ENCODE measurements around the gene JAK2. TPM values are rescaled to one million over a fixed set of nuclear protein-coding genes. Genes with fewer than 3 reads are reported as not detected.

The JAK2 gene
- total RNA-seq, 1 experiment from 2014 or later, result 10.5 TPM

DNA sequence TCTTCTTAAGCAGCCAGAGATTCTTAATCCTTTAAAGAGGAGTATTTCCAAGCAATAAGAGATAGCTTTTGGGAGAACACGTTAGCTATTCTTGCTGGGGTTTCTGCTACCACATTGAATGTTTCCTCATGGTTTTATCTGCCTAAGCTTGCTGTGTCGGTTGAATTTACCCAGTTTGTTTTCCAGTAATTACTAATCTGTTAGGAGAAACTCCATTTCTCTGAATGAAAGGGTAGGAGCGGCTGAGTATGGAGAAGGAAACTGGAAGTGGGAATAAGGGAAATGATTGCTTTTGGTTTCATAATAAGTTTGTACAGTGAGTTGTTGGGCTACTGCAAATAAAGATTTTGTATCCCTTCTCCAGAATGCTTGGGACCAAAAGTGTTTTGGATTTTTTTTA lies 1.2 kb downstream of the JAK2 start:
- Histone ChIP-seq H3K4me1 (ENCODE audit: insufficient read depth, low read length, poor library complexity, severe bottlenecking) (peaks cover 23% of the 10 kb centered on the region), H3K9me3 (ENCODE audit: low read depth, low read length, poor library complexity, severe bottlenecking) (no peaks in the 10 kb centered on the region), H3K4me3 (ENCODE audit: low read depth, low read length, poor library complexity, severe bottlenecking) (peak overlapping the region; percentile 78), H3K36me3 (ENCODE audit: insufficient read depth, low read length, poor library complexity, severe bottlenecking) (no peaks in the 10 kb centered on the region), H3K27me3 (replicated peaks; ENCODE audit: insufficient read depth, low read depth, low read length, poor library complexity) (no peaks in the 10 kb centered on the region), H3K27ac (ENCODE audit: low read depth, low read length, poor library complexity, severe bottlenecking) (peak overlapping the region; percentile 87)
- intact Hi-C loops (cut with micrococcal nuclease; ENCODE audit: unreplicated experiment), result loop anchor here (5.0 to 10.0 kb wide), 3 partner anchors 191 to 619 kb away; partner anchors contain the start of gene RCL1
- POLR2A ChIA-PET (ENCODE audit: low non-redundant PET), result no interaction called here
- no peak for DNase-seq (ENCODE audit: low spot score)
- no TSS peak for BruUV-seq (replicated peaks)
- CTCF ChIA-PET, result interaction anchor here (2.2 kb wide), 1 partner anchor 227 kb away, joined by 10 read pairs; no protein-coding TSS in a partner anchor
- TF ChIP-seq EZH2 (IDR thresholded peaks at IDR 0.05; ENCODE audit: borderline replicate concordance, low read depth, low read length, poor library complexity, severe bottlenecking), result no peak
- TF ChIP-seq, protein P1, sequence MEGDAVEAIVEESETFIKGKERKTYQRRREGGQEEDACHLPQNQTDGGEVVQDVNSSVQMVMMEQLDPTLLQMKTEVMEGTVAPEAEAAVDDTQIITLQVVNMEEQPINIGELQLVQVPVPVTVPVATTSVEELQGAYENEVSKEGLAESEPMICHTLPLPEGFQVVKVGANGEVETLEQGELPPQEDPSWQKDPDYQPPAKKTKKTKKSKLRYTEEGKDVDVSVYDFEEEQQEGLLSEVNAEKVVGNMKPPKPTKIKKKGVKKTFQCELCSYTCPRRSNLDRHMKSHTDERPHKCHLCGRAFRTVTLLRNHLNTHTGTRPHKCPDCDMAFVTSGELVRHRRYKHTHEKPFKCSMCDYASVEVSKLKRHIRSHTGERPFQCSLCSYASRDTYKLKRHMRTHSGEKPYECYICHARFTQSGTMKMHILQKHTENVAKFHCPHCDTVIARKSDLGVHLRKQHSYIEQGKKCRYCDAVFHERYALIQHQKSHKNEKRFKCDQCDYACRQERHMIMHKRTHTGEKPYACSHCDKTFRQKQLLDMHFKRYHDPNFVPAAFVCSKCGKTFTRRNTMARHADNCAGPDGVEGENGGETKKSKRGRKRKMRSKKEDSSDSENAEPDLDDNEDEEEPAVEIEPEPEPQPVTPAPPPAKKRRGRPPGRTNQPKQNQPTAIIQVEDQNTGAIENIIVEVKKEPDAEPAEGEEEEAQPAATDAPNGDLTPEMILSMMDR (conservative IDR thresholded peaks at IDR 0.05; ENCODE audit: low read depth, low read length), result no peak

DNA sequence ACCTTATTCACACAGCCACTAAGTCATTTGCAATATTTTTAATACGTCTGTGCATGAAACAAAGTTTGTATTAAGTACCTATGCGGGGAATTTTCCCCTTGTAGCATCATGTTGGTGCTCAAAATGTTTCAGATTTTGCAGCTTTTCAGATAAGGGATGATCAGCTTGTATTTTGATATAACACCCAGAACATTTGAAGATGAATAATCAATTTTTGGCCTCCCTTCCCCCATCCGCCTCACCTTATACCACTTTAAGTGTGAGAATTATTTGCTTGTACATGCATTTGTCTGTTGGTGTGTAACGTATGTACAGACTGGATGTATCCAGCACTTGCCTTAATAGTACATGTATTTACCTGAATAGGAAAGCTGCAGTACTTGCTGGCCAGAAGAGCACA lies 1.7 kb downstream of the JAK2 start:
- CTCF ChIA-PET, result no interaction called here
- no peak for DNase-seq (ENCODE audit: low spot score)
- Histone ChIP-seq H3K27me3 (replicated peaks; ENCODE audit: insufficient read depth, low read depth, low read length, poor library complexity) (no peaks in the 10 kb centered on the region), H3K27ac (ENCODE audit: low read depth, low read length, poor library complexity, severe bottlenecking) (no peak overlapping the region), H3K9me3 (ENCODE audit: low read depth, low read length, poor library complexity, severe bottlenecking) (no peaks in the 10 kb centered on the region), H3K4me1 (ENCODE audit: insufficient read depth, low read length, poor library complexity, severe bottlenecking) (peaks cover 23% of the 10 kb centered on the region), H3K36me3 (ENCODE audit: insufficient read depth, low read length, poor library complexity, severe bottlenecking) (no peaks in the 10 kb centered on the region), H3K4me3 (ENCODE audit: low read depth, low read length, poor library complexity, severe bottlenecking) (peak overlapping the region; percentile 78)
- POLR2A ChIA-PET (ENCODE audit: low non-redundant PET), result no interaction called here
- BruUV-seq (replicated peaks), result no TSS peak
- TF ChIP-seq, protein P1 (conservative IDR thresholded peaks at IDR 0.05; ENCODE audit: low read depth, low read length), result no peak
- no peak for TF ChIP-seq EZH2 (IDR thresholded peaks at IDR 0.05; ENCODE audit: borderline replicate concordance, low read depth, low read length, poor library complexity, severe bottlenecking)
- intact Hi-C loops (cut with micrococcal nuclease; ENCODE audit: unreplicated experiment), result loop anchor here (5.0 to 10.0 kb wide), 3 partner anchors 192 to 618 kb away; partner anchors contain the start of gene RCL1

DNA sequence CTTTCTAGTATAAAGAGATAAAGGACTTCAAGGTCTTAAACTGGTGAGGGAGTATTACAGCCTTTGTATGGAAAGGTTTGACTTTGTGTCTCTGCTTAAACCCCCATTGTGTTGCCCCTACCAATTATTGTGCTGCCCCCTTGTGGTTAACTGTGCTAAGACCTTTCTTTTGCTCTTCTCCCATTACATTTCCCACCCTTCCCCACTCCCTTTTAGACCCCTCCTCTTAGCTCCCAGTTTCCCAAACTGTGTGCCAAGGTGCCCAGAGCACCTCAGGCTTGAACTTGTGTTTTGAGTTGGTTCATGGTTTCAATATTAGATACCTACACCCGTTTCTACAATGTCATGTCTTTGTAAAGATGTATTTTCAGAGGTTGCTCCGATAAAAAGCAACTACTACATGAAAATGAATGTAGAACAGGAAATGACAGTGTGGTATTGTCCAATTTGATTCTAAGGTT lies 2.9 kb downstream of the JAK2 start:
- Histone ChIP-seq H3K36me3 (ENCODE audit: insufficient read depth, low read length, poor library complexity, severe bottlenecking) (no peaks in the 10 kb centered on the region), H3K27ac (ENCODE audit: low read depth, low read length, poor library complexity, severe bottlenecking) (no peak overlapping the region), H3K4me3 (ENCODE audit: low read depth, low read length, poor library complexity, severe bottlenecking) (no peak overlapping the region), H3K27me3 (replicated peaks; ENCODE audit: insufficient read depth, low read depth, low read length, poor library complexity) (no peaks in the 10 kb centered on the region), H3K4me1 (ENCODE audit: insufficient read depth, low read length, poor library complexity, severe bottlenecking) (peaks cover 23% of the 10 kb centered on the region), H3K9me3 (ENCODE audit: low read depth, low read length, poor library complexity, severe bottlenecking) (peaks cover 4% of the 10 kb centered on the region)
- DNase-seq (ENCODE audit: low spot score), result peak; percentile 83
- TF ChIP-seq, protein P1 (conservative IDR thresholded peaks at IDR 0.05; ENCODE audit: low read depth, low read length), result peak; percentile 85
- no peak for TF ChIP-seq EZH2 (IDR thresholded peaks at IDR 0.05; ENCODE audit: borderline replicate concordance, low read depth, low read length, poor library complexity, severe bottlenecking)
- POLR2A ChIA-PET (ENCODE audit: low non-redundant PET), result no interaction called here
- BruUV-seq (replicated peaks), result no TSS peak
- CTCF ChIA-PET, result interaction anchor here (0.6 kb wide), 1 partner anchor 289 kb away, joined by 3 read pairs; no protein-coding TSS in a partner anchor
- intact Hi-C loops (cut with micrococcal nuclease; ENCODE audit: unreplicated experiment), result loop anchor here (1.0 to 10.0 kb wide), 4 partner anchors 193 to 617 kb away; partner anchors contain the start of gene RCL1

All from A673 (cell line).